ENCODE results near the gene IMPG1.

IMPG1 gene

DNA sequence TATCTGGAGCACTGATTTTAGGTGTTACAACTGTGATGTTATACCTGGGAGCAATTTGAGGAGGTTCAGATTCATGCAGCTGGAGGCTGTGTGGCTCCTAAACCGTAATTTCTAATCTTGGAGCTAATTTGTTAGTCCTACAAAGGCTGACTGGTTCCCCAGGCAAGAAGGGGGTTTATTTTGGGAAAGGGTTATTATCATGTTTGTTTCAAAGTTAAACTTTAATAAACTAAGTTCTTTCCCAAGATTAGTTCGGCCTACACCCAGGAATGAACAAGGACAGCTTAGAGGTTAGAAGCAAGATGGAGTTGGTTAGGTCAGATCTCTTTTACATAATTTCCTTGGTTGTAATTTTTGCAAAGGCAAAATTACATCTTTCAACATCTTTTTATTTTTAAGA lies 187.6 kb downstream of the IMPG1 start:
- DNase-seq: no peak

DNA sequence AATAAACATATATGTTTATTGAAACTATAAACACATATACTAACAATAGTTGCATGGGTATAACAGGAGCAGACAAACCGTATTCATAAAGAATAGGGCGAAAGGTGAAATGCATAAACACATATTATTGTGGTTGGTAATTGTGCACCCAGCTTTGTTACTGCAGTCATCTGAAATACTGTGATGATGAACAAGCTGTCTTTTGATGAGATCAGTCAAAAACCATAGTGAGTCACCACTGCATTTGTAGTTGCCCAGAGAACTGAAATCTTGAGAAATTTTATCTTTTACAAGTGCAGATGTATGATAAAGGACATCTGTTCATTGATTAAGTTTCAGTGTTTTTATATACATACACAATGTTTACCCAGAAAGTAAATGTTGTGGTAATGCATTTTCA lies 189.7 kb downstream of the IMPG1 start:
- no peak for DNase-seq

DNA sequence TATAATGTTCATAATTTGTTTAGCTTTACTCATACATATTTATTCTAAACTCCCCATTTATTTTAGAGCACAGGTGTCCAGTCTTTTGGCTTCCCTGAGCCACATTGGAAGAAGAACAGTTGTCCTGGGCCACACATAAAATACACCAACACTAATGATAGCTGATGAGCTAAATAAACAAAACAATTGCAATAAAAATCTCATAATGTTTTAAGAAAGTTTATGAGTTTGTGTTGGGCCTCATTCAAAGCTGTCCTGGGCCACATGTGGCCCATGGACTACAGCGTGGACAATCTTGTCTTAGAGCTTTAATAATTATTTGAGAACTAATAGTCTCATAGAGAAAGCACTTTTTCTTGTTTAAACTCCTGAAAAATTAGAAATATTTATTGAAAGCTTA lies 192.2 kb downstream of the IMPG1 start:
- DNase-seq: no peak

DNA sequence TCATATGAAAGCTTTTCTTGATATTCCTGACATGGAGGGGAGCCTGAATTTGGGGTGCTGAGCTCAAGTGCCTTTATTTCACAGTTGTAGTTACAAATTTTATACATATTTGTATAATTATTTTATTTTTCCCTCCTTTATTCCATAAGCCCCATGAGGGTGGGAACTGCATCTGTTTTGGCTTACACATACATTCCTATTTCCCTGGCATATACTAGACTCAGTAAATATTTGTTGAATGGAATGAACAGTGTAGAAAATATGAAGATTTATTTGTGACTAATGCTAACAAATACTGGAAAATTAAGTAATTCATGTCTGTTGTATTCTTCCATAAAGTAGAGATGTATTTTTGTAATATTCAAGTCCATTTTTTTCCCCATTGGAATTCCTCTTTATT lies 196.3 kb downstream of the IMPG1 start:
- no peak for DNase-seq

DNA sequence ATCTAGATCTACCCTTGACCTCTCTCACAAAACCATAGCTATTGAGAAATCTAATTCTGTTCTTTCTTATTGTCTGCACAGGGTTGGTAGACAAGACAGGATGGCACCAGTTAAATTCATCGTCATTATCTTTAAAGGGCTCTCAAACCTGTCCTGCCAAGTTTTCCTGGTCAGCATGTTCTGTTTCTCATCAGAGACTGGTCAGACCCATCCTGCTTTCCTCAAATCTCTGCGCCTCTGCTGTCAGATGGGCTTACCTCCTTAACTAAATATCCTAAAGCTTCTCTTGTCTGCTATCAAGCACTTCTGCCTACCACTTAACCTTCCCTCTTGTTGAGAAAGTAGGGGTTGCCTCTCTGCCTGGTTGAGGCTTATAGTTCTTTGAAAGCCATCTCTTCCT lies 198.2 kb downstream of the IMPG1 start:
- DNase-seq: no peak

Data from CD4-positive, alpha-beta T cell treated with Interleukin-1 beta for 1 hour (primary cell).